ENCODE measurements around the gene PCNX3. TPM values are rescaled to one million over a fixed set of nuclear protein-coding genes. Genes with fewer than 3 reads are reported as not detected.

Gene PCNX3
- total and polyA plus RNA-seq, 2 of the 13 experiments (the other 11 are each of a cell fraction or from before 2014, with no cell fraction given) = 16.2 to 23.0 TPM

GRCh38 chr11:65576867-65577755, 38.5 kb upstream of the PCNX3 start (continued):
- TF ChIP-seq, protein P1, sequence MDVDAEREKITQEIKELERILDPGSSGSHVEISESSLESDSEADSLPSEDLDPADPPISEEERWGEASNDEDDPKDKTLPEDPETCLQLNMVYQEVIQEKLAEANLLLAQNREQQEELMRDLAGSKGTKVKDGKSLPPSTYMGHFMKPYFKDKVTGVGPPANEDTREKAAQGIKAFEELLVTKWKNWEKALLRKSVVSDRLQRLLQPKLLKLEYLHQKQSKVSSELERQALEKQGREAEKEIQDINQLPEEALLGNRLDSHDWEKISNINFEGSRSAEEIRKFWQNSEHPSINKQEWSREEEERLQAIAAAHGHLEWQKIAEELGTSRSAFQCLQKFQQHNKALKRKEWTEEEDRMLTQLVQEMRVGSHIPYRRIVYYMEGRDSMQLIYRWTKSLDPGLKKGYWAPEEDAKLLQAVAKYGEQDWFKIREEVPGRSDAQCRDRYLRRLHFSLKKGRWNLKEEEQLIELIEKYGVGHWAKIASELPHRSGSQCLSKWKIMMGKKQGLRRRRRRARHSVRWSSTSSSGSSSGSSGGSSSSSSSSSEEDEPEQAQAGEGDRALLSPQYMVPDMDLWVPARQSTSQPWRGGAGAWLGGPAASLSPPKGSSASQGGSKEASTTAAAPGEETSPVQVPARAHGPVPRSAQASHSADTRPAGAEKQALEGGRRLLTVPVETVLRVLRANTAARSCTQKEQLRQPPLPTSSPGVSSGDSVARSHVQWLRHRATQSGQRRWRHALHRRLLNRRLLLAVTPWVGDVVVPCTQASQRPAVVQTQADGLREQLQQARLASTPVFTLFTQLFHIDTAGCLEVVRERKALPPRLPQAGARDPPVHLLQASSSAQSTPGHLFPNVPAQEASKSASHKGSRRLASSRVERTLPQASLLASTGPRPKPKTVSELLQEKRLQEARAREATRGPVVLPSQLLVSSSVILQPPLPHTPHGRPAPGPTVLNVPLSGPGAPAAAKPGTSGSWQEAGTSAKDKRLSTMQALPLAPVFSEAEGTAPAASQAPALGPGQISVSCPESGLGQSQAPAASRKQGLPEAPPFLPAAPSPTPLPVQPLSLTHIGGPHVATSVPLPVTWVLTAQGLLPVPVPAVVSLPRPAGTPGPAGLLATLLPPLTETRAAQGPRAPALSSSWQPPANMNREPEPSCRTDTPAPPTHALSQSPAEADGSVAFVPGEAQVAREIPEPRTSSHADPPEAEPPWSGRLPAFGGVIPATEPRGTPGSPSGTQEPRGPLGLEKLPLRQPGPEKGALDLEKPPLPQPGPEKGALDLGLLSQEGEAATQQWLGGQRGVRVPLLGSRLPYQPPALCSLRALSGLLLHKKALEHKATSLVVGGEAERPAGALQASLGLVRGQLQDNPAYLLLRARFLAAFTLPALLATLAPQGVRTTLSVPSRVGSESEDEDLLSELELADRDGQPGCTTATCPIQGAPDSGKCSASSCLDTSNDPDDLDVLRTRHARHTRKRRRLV (CRISPR knock-in tag; IDR thresholded peaks at IDR 0.05) = no peak
- TF ChIP-seq ETV5 (CRISPR knock-in tag; IDR thresholded peaks at IDR 0.05; ENCODE audit: borderline replicate concordance) = peak; percentile 12; the same call in 1 of the 2 replicates
- TF ChIP-seq PCBP2 (optimal IDR thresholded peaks at IDR 0.05; ENCODE audit: low read depth, low read length, poor library complexity, severe bottlenecking) = peak; percentile 21
- no peak for TF ChIP-seq RFX3 (CRISPR knock-in tag; IDR thresholded peaks at IDR 0.05)
- 0 out of 2 replicates have a peak, but pooled peaks have one; percentile 42 for TF ChIP-seq ZNF501 (CRISPR knock-in tag; IDR thresholded peaks at IDR 0.05)
- TF ChIP-seq, protein P2, sequence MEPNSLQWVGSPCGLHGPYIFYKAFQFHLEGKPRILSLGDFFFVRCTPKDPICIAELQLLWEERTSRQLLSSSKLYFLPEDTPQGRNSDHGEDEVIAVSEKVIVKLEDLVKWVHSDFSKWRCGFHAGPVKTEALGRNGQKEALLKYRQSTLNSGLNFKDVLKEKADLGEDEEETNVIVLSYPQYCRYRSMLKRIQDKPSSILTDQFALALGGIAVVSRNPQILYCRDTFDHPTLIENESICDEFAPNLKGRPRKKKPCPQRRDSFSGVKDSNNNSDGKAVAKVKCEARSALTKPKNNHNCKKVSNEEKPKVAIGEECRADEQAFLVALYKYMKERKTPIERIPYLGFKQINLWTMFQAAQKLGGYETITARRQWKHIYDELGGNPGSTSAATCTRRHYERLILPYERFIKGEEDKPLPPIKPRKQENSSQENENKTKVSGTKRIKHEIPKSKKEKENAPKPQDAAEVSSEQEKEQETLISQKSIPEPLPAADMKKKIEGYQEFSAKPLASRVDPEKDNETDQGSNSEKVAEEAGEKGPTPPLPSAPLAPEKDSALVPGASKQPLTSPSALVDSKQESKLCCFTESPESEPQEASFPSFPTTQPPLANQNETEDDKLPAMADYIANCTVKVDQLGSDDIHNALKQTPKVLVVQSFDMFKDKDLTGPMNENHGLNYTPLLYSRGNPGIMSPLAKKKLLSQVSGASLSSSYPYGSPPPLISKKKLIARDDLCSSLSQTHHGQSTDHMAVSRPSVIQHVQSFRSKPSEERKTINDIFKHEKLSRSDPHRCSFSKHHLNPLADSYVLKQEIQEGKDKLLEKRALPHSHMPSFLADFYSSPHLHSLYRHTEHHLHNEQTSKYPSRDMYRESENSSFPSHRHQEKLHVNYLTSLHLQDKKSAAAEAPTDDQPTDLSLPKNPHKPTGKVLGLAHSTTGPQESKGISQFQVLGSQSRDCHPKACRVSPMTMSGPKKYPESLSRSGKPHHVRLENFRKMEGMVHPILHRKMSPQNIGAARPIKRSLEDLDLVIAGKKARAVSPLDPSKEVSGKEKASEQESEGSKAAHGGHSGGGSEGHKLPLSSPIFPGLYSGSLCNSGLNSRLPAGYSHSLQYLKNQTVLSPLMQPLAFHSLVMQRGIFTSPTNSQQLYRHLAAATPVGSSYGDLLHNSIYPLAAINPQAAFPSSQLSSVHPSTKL (CRISPR knock-in tag; IDR thresholded peaks at IDR 0.05) = 0 out of 2 replicates have a peak, but pooled peaks have one; percentile 17
- TF ChIP-seq SAP130 (CRISPR knock-in tag; IDR thresholded peaks at IDR 0.05; ENCODE audit: low read depth) = peak; percentile 71
- TF ChIP-seq, protein P3, sequence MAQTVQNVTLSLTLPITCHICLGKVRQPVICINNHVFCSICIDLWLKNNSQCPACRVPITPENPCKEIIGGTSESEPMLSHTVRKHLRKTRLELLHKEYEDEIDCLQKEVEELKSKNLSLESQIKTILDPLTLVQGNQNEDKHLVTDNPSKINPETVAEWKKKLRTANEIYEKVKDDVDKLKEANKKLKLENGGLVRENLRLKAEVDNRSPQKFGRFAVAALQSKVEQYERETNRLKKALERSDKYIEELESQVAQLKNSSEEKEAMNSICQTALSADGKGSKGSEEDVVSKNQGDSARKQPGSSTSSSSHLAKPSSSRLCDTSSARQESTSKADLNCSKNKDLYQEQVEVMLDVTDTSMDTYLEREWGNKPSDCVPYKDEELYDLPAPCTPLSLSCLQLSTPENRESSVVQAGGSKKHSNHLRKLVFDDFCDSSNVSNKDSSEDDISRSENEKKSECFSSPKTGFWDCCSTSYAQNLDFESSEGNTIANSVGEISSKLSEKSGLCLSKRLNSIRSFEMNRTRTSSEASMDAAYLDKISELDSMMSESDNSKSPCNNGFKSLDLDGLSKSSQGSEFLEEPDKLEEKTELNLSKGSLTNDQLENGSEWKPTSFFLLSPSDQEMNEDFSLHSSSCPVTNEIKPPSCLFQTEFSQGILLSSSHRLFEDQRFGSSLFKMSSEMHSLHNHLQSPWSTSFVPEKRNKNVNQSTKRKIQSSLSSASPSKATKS (CRISPR knock-in tag; IDR thresholded peaks at IDR 0.05) = no peak
- TF ChIP-seq AGO1 (IDR thresholded peaks at IDR 0.05; ENCODE audit: low read depth, low read length, poor library complexity, severe bottlenecking) = peak; percentile 19
- TF ChIP-seq, protein P4, sequence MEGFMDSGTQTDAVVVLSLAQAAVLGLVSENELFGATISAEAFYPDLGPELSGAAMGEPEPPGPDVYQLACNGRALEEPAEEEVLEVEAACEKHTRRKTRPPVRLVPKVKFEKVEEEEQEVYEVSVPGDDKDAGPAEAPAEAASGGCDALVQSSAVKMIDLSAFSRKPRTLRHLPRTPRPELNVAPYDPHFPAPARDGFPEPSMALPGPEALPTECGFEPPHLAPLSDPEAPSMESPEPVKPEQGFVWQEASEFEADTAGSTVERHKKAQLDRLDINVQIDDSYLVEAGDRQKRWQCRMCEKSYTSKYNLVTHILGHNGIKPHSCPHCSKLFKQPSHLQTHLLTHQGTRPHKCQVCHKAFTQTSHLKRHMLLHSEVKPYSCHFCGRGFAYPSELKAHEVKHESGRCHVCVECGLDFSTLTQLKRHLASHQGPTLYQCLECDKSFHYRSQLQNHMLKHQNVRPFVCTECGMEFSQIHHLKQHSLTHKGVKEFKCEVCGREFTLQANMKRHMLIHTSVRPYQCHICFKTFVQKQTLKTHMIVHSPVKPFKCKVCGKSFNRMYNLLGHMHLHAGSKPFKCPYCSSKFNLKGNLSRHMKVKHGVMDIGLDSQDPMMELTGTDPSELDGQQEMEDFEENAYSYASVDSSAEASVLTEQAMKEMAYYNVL (CRISPR knock-in tag; IDR thresholded peaks at IDR 0.05; ENCODE audit: borderline replicate concordance) = no peak
- no peak for TF ChIP-seq ZMYM4 (CRISPR knock-in tag; IDR thresholded peaks at IDR 0.05)
- TF ChIP-seq RARA (CRISPR knock-in tag; IDR thresholded peaks at IDR 0.05) = peak; percentile 37; the same call in 1 of the 2 replicates
- TF ChIP-seq, protein P5, sequence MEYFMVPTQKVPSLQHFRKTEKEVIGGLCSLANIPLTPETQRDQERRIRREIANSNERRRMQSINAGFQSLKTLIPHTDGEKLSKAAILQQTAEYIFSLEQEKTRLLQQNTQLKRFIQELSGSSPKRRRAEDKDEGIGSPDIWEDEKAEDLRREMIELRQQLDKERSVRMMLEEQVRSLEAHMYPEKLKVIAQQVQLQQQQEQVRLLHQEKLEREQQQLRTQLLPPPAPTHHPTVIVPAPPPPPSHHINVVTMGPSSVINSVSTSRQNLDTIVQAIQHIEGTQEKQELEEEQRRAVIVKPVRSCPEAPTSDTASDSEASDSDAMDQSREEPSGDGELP (IDR thresholded peaks at IDR 0.05; ENCODE audit: borderline replicate concordance, low read depth) = peak; percentile 56; the same call in 1 of the 2 replicates
